HepG2 (cell line): Measurements from ENCODE around the gene CACNB4. TPM values are rescaled to one million over a fixed set of nuclear protein-coding genes. Genes with fewer than 3 reads are reported as not detected.
A peak's percentile ranks its signal among the peaks of the same experiment; 100 is the strongest.

ENCODE experiments used
- ATAC-seq: fragments of 200-7000 bp; cut with Tn5 transposase; 3 replicates; pipeline ENCODE4 v1.9.1; 2020; ENCODE audit warnings: mild to moderate bottlenecking, moderate library complexity
- BruUV-seq: library from RNA; stranded (reverse); fragments of 400-500 nt; replicated peaks from 2 replicates; lab custom pipeline; 2021; lab: Mats Ljungman, UMichigan
- CTCF ChIA-PET: fragments of 300-600 bp; formaldehyde crosslinking; extraction: SDS; loops from one replicate; lab custom pipeline; 2021; ENCODE audit warnings: low total read pairs, inconsistent platforms, low intra/inter-chr PET ratio; lab: Yijun Ruan, JAX
- POLR2A ChIA-PET: fragments of 350-600 bp; sonication (Branson Sonifier 250); formaldehyde crosslinking; loops from one replicate; lab custom pipeline; 2020; ENCODE audit warnings: antibody characterized with exemption, inconsistent platforms; lab: Yijun Ruan, JAX
- DNase-seq: peaks from one replicate; pipeline ENCODE4 v3.0.0-alpha.2; 2015; ENCODE audit warnings: low spot score
- FAIRE-seq: peaks from 3 replicates; lab custom pipeline; 2011; peaks lifted over from hg19 to GRCh38; lab: Jason Lieb, UNC
- H2AFZ ChIP-seq: one replicate; pipeline ENCODE4 v1.6.1; 2011; ENCODE audit warnings: low read length, inconsistent platforms
- H3K27ac ChIP-seq: fragments of 300-600 bp; 3 replicates; pipeline ENCODE4 v1.8.0; 2011; ENCODE audit warnings: mixed run types, mild to moderate bottlenecking, mixed read lengths, low read length, inconsistent platforms; ENCODE audit not compliant: insufficient read depth; ENCODE audit errors: extremely low read length
- H3K27me3 ChIP-seq, 2 experiments: fragments of 200-600 bp in 1 of 2; 2 replicates in 1 of 2; 3 replicates in 1 of 2; pipeline versions ENCODE4 v1.6.0 to v1.8.0; 2011; ENCODE audit warnings: low read length in 2 of 2, mild to moderate bottlenecking in 2 of 2, moderate library complexity in 2 of 2, inconsistent platforms in 1 of 2; ENCODE audit not compliant: insufficient read depth in 2 of 2, control insufficient read depth in 1 of 2
- H3K36me3 ChIP-seq, 2 experiments: fragments of 200-600 bp in 1 of 2; replicated peaks in 1 of 2; 2 replicates in 1 of 2; 3 replicates in 1 of 2; pipeline versions ENCODE4 v1.5.1 to v1.8.0; 2011; ENCODE audit warnings: low read length in 2 of 2, inconsistent platforms in 1 of 2; ENCODE audit not compliant: insufficient read depth in 2 of 2, control insufficient read depth in 1 of 2
- H3K4me1 ChIP-seq: 2 replicates; pipeline ENCODE4 v1.5.1; 2012; ENCODE audit warnings: low read length, inconsistent platforms; ENCODE audit not compliant: insufficient read depth
- H3K4me2 ChIP-seq: 2 replicates; pipeline ENCODE4 v1.6.0; 2011; ENCODE audit warnings: low read depth, low read length, inconsistent platforms
- H3K4me3 ChIP-seq, 3 experiments: fragments of 200-600 bp in 1 of 3; sonication (generic), shearing (Covaris generic) in 1 of 3; replicated peaks in 1 of 3; 2 replicates each; pipeline ENCODE4 v1.5.1; 2011 to 2016; ENCODE audit warnings: low read length in 3 of 3, inconsistent platforms in 2 of 3, low read depth in 2 of 3, mild to moderate bottlenecking in 2 of 3, control low read depth in 1 of 3, mixed read lengths in 1 of 3; ENCODE audit not compliant: insufficient read depth in 1 of 3
- H3K79me2 ChIP-seq: one replicate; pipeline ENCODE4 v1.6.1; 2011; ENCODE audit warnings: low read length, inconsistent platforms; ENCODE audit not compliant: insufficient read depth
- H3K9ac ChIP-seq: 2 replicates; pipeline ENCODE4 v1.6.0; 2011; ENCODE audit warnings: mild to moderate bottlenecking, low read depth, low read length, inconsistent platforms; ENCODE audit not compliant: insufficient read depth
- H3K9me3 ChIP-seq: 2 replicates; pipeline ENCODE4 v1.5.1; 2012; ENCODE audit warnings: mild to moderate bottlenecking, low read length
- H4K20me1 ChIP-seq: 2 replicates; pipeline ENCODE4 v1.6.0; 2011; ENCODE audit warnings: inconsistent platforms, mild to moderate bottlenecking, low read length, moderate library complexity; ENCODE audit not compliant: insufficient read depth
- MIXL1 ChIP-seq: IDR thresholded peaks from 2 replicates; pipeline ENCODE4 v1.6.1; 2016
- SMAD1 ChIP-seq: sonication (generic); formaldehyde crosslinking; IDR thresholded peaks from 2 replicates; pipeline ENCODE4 v1.4.0; 2020; ENCODE audit warnings: missing genetic modification reagents, low read depth, mild to moderate bottlenecking, borderline replicate concordance
- ZNF367 ChIP-seq: sonication (generic); formaldehyde crosslinking; IDR thresholded peaks from 2 replicates; pipeline ENCODE4 v1.4.0; 2020; ENCODE audit warnings: missing genetic modification reagents, borderline replicate concordance
- ZNF644 ChIP-seq: IDR thresholded peaks from 2 replicates; pipeline ENCODE4 v1.6.1; 2016; ENCODE audit warnings: low read depth
- WGBS: methylation state at CpG from one replicate; pipeline ENCODE4 v1.1.6; 2017; ENCODE audit warnings: low lambda C conversion rate; 5-methylcytosine and 5-hydroxymethylcytosine counted together
- in situ Hi-C: cut with HindIII; loops from 2 replicates; pipeline ENCODE4 v1.10.0; 2017; ENCODE audit warnings: low pct_unique_long_range_greater_than_20kb; ENCODE audit not compliant: extremely low pct_ligation_motif_present
- intact Hi-C: fragments of 100-400 bp; cut with micrococcal nuclease; formaldehyde crosslinking; loops from one replicate; pipeline ENCODE4 v1.10.0; 2022; ENCODE audit not compliant: unreplicated experiment
- polyA plus RNA-seq, 8 experiments: library from polyadenylated mRNA; depleted of rRNA in 3 of 8; stranded (reverse) in 7 of 8; unstranded in 1 of 8; fragments of >200 nt; fragmentation: Illumina TruSeq in 4 of 8; extraction: Trizol in 4 of 8; gene quantifications; 2 replicates each; pipeline versions ENCODE4 v1.2.1 to v1.2.3, GENCODE V29; 2011 to 2016; ENCODE audit warnings: low read depth in 4 of 8, missing spikeins in 1 of 8, mixed read lengths in 1 of 8; ENCODE audit not compliant: insufficient read depth in 1 of 8
- total RNA-seq, 5 experiments: library from RNA; depleted of rRNA; stranded (reverse); fragments of >200 nt; fragmentation: Illumina TruSeq; extraction: Trizol; gene quantifications; 2 replicates each; pipeline ENCODE4 v1.2.3, GENCODE V29; 2016; ENCODE audit warnings: low read depth in 1 of 5
- TF ChIP-seq, protein P1 (sequence below): sonication (generic); formaldehyde crosslinking; conservative IDR thresholded peaks from 2 replicates; pipeline ENCODE4 v1.4.0; 2020; ENCODE audit warnings: missing genetic modification reagents
- TF ChIP-seq, protein P2 (sequence below): sonication (generic); formaldehyde crosslinking; IDR thresholded peaks from 2 replicates; pipeline ENCODE4 v1.5.0; 2020; ENCODE audit warnings: missing genetic modification reagents
- TF ChIP-seq, protein P3 (sequence below), 2 experiments: sonication (generic) in 1 of 2; formaldehyde crosslinking in 1 of 2; IDR thresholded peaks; 2 replicates each; pipeline versions ENCODE4 v1.5.1 to v1.6.1; 2011 to 2020; ENCODE audit warnings: borderline replicate concordance in 1 of 2, low read depth in 1 of 2, low read length in 1 of 2, mild to moderate bottlenecking in 1 of 2, missing genetic modification reagents in 1 of 2, moderate library complexity in 1 of 2
- TF ChIP-seq, protein P4 (sequence below): sonication (generic); formaldehyde crosslinking; IDR thresholded peaks from 2 replicates; pipeline ENCODE4 v1.5.1; 2020; ENCODE audit warnings: mild to moderate bottlenecking, moderate library complexity, missing genetic modification reagents
- TF ChIP-seq, protein P5 (sequence below): sonication (generic); formaldehyde crosslinking; IDR thresholded peaks from 2 replicates; pipeline ENCODE4 v1.8.1; 2023; ENCODE audit warnings: mild to moderate bottlenecking, inconsistent platforms, moderate library complexity, missing genetic modification reagents, borderline replicate concordance

CACNB4 gene
- total and polyA plus RNA-seq, 2 of the 13 experiments (the other 11 are each of a cell fraction or from before 2014, with no cell fraction given) = 5.1 to 14.3 TPM

DNA sequence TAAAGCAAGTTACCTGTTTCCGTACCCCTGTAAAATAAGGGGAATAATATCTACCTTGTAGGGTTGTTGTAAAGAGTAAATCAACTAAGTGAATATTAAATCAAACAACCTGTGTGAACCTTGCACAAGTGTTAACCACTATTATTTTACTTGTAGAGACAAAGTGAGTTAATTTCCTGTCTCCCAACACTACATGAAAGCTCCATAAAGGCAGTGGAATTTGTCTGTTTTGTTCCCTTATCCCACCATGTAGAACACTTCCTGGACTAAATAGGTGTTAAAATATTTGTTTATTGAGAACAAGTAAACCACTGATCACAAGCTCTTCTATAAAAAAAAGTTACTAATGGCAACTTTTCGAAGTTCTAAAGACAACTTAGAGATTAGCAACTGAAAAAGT lies 274.0 kb downstream of the CACNB4 start:
- in situ Hi-C loops = loop anchor here (10.0 kb wide), 1 partner anchor 890 kb away; the partner anchor contains the start of genes ARL6IP6 and PRPF40A
- peaks cover 70% of the 10 kb centered on the region for H3K4me1 ChIP-seq
- H3K9ac ChIP-seq = no peak overlapping the region
- ATAC-seq (no peak), FAIRE-seq (no peak), DNase-seq (no peak)
- H3K9me3 ChIP-seq = no peaks in the 10 kb centered on the region
- no TSS peak for BruUV-seq
- 0 out of 5 replicates have a peak, but pooled peaks cover 0 to 2% of the 10 kb centered on the region in 2 experiments for H3K36me3 ChIP-seq
- peak overlapping the region in 1 of 3 experiments; percentile 6; a peak in 2 of 6 replicates for H3K4me3 ChIP-seq
- TF ChIP-seq, protein P1, sequence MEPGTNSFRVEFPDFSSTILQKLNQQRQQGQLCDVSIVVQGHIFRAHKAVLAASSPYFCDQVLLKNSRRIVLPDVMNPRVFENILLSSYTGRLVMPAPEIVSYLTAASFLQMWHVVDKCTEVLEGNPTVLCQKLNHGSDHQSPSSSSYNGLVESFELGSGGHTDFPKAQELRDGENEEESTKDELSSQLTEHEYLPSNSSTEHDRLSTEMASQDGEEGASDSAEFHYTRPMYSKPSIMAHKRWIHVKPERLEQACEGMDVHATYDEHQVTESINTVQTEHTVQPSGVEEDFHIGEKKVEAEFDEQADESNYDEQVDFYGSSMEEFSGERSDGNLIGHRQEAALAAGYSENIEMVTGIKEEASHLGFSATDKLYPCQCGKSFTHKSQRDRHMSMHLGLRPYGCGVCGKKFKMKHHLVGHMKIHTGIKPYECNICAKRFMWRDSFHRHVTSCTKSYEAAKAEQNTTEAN (CRISPR knock-in tag) = 0 out of 2 replicates have a peak, but pooled peaks have one; percentile 66
- TF ChIP-seq ZNF644 (CRISPR knock-in tag) = no peak
- TF ChIP-seq SMAD1 (CRISPR knock-in tag) = no peak
- intact Hi-C loops = loop anchor here (5.0 kb wide), 2 partner anchors 172 to 202 kb away; no protein-coding TSS in a partner anchor
- H3K4me2 ChIP-seq = peak overlapping the region; percentile 87
- H3K27ac ChIP-seq = peak overlapping the region; percentile 1
- H2AFZ ChIP-seq = no peak overlapping the region
- CTCF ChIA-PET = no interaction called here
- peaks cover 59% of the 10 kb centered on the region for H4K20me1 ChIP-seq
- POLR2A ChIA-PET = no interaction called here
- WGBS = 73% methylated on average over 2 of the region's 2 CpGs
- peaks cover 81% of the 10 kb centered on the region for H3K79me2 ChIP-seq
- no peaks in the 10 kb centered on the region; a peak in 1 of 5 replicates for H3K27me3 ChIP-seq

DNA sequence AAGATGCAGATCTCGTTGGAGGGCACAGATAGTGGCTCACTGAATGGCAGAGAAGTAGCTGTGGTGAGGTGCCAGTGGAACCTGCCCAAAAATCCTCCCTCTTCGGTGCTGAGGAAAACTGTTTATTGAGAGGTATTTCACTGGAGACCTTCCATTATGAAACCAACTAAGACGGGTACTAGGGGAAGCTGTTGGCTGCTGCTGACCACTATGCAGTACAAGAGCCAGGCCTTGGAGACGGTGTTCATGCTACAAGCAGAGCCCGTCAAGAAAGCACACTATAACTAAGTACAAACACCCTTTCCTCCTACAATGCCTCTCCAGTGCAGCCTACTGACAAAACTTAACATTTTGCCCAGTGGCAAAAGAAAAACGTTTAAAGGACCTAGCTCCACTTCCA lies 275.2 kb downstream of the CACNB4 start:
- FAIRE-seq (no peak), DNase-seq (no peak), ATAC-seq (no peak)
- H3K9me3 ChIP-seq = no peaks in the 10 kb centered on the region
- intact Hi-C loops = no loop called here
- H4K20me1 ChIP-seq = peaks cover 69% of the 10 kb centered on the region
- ChIA-PET CTCF (no interaction called here), POLR2A (interaction anchor here (1.1 kb wide), 1 partner anchor 172 kb away, joined by 4 read pairs; no protein-coding TSS in a partner anchor)
- H3K4me2 ChIP-seq = peak overlapping the region; percentile 87
- no peak overlapping the region for H3K27ac ChIP-seq
- in situ Hi-C loops = loop anchor here (10.0 kb wide), 1 partner anchor 891 kb away; the partner anchor contains the start of genes ARL6IP6 and PRPF40A
- peaks cover 58% of the 10 kb centered on the region for H3K4me1 ChIP-seq
- WGBS = 74% methylated on average over 6 of the region's 6 CpGs
- peaks cover 93% of the 10 kb centered on the region for H3K79me2 ChIP-seq
- no peak overlapping the region; a peak in 1 of 6 replicates for H3K4me3 ChIP-seq
- H3K27me3 ChIP-seq = no peaks in the 10 kb centered on the region; a peak in 1 of 5 replicates
- H3K9ac ChIP-seq = no peak overlapping the region
- H3K36me3 ChIP-seq = 0 out of 5 replicates have a peak, but pooled peaks cover 0 to 3% of the 10 kb centered on the region in 2 experiments
- no peak overlapping the region for H2AFZ ChIP-seq
- no TSS peak for BruUV-seq
- TF ChIP-seq, protein P2, sequence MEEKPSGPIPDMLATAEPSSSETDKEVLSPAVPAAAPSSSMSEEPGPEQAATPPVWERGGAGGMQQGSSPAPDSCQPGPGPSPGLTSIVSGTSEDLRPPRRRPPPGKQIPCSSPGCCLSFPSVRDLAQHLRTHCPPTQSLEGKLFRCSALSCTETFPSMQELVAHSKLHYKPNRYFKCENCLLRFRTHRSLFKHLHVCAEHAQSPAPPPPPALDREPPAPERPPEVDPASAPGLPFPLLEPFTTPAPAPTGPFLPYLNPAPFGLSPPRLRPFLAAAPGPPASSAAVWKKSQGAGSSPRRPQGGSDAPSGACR (CRISPR knock-in tag) = no peak
- TF ChIP-seq, protein P3, sequence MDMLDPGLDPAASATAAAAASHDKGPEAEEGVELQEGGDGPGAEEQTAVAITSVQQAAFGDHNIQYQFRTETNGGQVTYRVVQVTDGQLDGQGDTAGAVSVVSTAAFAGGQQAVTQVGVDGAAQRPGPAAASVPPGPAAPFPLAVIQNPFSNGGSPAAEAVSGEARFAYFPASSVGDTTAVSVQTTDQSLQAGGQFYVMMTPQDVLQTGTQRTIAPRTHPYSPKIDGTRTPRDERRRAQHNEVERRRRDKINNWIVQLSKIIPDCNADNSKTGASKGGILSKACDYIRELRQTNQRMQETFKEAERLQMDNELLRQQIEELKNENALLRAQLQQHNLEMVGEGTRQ (IDR thresholded peaks at IDR 0.05; ENCODE audit: low read depth, low read length) = no peak
- TF ChIP-seq, protein P3 (CRISPR knock-in tag; IDR thresholded peaks at IDR 0.05; ENCODE audit: borderline replicate concordance) = no peak
- TF ChIP-seq MIXL1 (CRISPR knock-in tag) (no peak), ZNF367 (no peak)
- TF ChIP-seq, protein P4, sequence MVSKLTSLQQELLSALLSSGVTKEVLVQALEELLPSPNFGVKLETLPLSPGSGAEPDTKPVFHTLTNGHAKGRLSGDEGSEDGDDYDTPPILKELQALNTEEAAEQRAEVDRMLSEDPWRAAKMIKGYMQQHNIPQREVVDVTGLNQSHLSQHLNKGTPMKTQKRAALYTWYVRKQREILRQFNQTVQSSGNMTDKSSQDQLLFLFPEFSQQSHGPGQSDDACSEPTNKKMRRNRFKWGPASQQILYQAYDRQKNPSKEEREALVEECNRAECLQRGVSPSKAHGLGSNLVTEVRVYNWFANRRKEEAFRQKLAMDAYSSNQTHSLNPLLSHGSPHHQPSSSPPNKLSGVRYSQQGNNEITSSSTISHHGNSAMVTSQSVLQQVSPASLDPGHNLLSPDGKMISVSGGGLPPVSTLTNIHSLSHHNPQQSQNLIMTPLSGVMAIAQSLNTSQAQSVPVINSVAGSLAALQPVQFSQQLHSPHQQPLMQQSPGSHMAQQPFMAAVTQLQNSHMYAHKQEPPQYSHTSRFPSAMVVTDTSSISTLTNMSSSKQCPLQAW (CRISPR knock-in tag) = no peak
- TF ChIP-seq, protein P5, sequence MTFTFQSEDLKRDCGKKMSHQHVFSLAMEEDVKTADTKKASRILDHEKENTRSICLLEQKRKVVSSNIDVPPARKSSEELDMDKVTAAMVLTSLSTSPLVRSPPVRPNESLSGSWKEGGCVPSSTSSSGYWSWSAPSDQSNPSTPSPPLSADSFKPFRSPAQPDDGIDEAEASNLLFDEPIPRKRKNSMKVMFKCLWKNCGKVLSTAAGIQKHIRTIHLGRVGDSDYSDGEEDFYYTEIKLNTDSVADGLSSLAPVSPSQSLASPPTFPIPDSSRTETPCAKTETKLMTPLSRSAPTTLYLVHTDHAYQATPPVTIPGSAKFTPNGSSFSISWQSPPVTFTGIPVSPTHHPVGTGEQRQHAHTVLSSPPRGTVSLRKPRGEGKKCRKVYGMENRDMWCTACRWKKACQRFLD (CRISPR knock-in tag) = no peak
